SU-DHL-6 (cell line): ENCODE data around the gene IQGAP3.

ENCODE experiments used
- EZH2phosphoT487 ChIP-seq: fragments of 200-600 bp; sonication (generic), shearing (Covaris generic); conservative IDR thresholded peaks from 2 replicates; pipeline ENCODE4 v1.6.1; 2018; ENCODE audit warnings: mild to moderate bottlenecking, antibody characterized with exemption, low read length, moderate library complexity, mixed read lengths
- TF ChIP-seq, protein P1 (sequence below): fragments of 200-600 bp; sonication (generic); IDR thresholded peaks from one replicate; pipeline ENCODE4 v1.5.1; 2017; ENCODE audit warnings: antibody characterized with exemption, mild to moderate bottlenecking, low read length, moderate library complexity; ENCODE audit not compliant: insufficient read depth, poor library complexity, severe bottlenecking

DNA sequence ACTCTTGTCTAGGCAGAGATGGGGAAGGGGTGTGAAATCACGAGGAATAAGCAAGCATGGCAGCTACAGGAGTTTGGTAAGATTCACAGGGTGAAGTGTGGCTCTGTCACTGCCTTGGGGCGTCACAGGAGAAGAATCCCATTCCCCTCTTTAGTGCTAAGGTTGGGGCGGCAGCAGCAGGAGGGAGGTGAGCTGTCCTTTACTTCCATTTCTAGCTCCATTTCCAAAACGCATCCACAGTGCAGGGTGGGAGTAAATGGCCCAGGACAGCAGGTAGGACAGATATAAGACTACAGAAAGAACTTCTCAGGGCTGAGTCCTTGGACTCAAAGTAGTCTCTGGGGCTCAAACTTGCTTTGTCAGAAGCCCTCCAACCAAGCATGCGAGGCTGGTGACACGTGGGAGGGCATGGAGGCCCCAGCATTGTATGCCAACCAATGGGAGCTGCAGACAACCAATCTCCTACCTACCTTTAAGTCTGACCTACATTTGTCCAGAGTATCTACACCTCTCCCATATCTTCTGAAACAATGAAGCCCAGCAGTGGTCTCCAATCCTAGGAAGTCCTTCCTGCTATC lies 80.3 kb downstream of the IQGAP3 start:
- TF ChIP-seq, protein P1, sequence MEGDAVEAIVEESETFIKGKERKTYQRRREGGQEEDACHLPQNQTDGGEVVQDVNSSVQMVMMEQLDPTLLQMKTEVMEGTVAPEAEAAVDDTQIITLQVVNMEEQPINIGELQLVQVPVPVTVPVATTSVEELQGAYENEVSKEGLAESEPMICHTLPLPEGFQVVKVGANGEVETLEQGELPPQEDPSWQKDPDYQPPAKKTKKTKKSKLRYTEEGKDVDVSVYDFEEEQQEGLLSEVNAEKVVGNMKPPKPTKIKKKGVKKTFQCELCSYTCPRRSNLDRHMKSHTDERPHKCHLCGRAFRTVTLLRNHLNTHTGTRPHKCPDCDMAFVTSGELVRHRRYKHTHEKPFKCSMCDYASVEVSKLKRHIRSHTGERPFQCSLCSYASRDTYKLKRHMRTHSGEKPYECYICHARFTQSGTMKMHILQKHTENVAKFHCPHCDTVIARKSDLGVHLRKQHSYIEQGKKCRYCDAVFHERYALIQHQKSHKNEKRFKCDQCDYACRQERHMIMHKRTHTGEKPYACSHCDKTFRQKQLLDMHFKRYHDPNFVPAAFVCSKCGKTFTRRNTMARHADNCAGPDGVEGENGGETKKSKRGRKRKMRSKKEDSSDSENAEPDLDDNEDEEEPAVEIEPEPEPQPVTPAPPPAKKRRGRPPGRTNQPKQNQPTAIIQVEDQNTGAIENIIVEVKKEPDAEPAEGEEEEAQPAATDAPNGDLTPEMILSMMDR, result no peak
- TF ChIP-seq EZH2phosphoT487, result no peak
